HCT116 (cell line): ENCODE measurements around the gene POLR3H.

Source experiments
- POLR2A ChIP-seq: IDR thresholded peaks from 2 replicates; pipeline ENCODE4 v1.7.0; 2011; ENCODE audit warnings: borderline replicate concordance; ENCODE audit not compliant: insufficient read depth, insufficient read length; ENCODE audit errors: extremely low read depth
- RAD21 ChIP-seq: IDR thresholded peaks from 2 replicates; pipeline ENCODE4 v1.6.1; 2012; ENCODE audit warnings: low read depth, mild to moderate bottlenecking
- SP1 ChIP-seq: IDR thresholded peaks from 2 replicates; pipeline ENCODE4 v1.6.1; 2012; ENCODE audit warnings: low read depth
- ZFX ChIP-seq: fragments of 450-650 bp; IDR thresholded peaks from 2 replicates; pipeline ENCODE4 v1.6.1; 2017
- TF ChIP-seq, protein P1 (sequence below): IDR thresholded peaks from 2 replicates; pipeline ENCODE4 v1.6.1; 2012; ENCODE audit warnings: low read depth
- TF ChIP-seq, protein P2 (sequence below), 3 experiments: fragments of 200-600 bp in 1 of 3; sonication (generic) in 1 of 3; IDR thresholded peaks in 2 of 3; conservative IDR thresholded peaks in 1 of 3; 2 replicates each; pipeline ENCODE4 v1.5.1; 2012 to 2017; ENCODE audit warnings: low read depth in 2 of 3, low read length in 2 of 3, antibody characterized with exemption in 1 of 3, borderline replicate concordance in 1 of 3, control low read depth in 1 of 3, mild to moderate bottlenecking in 1 of 3, mixed read lengths in 1 of 3, mixed run types in 1 of 3, moderate library complexity in 1 of 3; ENCODE audit not compliant: insufficient read depth in 1 of 3

DNA sequence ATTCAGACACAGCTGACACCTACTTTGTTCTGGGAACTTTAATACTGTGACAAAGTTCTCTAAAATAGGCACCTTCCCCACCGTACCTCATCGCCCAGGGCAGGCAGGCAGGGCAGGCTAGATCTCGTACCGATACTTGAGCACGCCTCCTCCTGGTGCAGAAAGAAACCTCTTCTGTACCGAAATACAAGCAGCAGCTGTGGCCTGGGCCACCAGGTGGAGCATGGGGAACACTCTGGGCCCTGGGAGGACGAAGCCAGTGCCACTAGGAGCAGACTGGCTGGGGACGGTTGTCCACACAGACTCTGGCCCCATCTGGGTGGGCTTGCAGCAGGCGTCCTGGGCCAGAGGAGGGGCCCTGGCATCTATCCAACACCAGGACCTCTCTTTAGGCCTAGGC lies 32.6 kb upstream of the POLR3H start:
- TF ChIP-seq POLR2A (no peak), RAD21 (peak; percentile 82), ZFX (no peak), SP1 (no peak)
- TF ChIP-seq, protein P1, sequence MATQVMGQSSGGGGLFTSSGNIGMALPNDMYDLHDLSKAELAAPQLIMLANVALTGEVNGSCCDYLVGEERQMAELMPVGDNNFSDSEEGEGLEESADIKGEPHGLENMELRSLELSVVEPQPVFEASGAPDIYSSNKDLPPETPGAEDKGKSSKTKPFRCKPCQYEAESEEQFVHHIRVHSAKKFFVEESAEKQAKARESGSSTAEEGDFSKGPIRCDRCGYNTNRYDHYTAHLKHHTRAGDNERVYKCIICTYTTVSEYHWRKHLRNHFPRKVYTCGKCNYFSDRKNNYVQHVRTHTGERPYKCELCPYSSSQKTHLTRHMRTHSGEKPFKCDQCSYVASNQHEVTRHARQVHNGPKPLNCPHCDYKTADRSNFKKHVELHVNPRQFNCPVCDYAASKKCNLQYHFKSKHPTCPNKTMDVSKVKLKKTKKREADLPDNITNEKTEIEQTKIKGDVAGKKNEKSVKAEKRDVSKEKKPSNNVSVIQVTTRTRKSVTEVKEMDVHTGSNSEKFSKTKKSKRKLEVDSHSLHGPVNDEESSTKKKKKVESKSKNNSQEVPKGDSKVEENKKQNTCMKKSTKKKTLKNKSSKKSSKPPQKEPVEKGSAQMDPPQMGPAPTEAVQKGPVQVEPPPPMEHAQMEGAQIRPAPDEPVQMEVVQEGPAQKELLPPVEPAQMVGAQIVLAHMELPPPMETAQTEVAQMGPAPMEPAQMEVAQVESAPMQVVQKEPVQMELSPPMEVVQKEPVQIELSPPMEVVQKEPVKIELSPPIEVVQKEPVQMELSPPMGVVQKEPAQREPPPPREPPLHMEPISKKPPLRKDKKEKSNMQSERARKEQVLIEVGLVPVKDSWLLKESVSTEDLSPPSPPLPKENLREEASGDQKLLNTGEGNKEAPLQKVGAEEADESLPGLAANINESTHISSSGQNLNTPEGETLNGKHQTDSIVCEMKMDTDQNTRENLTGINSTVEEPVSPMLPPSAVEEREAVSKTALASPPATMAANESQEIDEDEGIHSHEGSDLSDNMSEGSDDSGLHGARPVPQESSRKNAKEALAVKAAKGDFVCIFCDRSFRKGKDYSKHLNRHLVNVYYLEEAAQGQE: no peak
- TF ChIP-seq, protein P2, sequence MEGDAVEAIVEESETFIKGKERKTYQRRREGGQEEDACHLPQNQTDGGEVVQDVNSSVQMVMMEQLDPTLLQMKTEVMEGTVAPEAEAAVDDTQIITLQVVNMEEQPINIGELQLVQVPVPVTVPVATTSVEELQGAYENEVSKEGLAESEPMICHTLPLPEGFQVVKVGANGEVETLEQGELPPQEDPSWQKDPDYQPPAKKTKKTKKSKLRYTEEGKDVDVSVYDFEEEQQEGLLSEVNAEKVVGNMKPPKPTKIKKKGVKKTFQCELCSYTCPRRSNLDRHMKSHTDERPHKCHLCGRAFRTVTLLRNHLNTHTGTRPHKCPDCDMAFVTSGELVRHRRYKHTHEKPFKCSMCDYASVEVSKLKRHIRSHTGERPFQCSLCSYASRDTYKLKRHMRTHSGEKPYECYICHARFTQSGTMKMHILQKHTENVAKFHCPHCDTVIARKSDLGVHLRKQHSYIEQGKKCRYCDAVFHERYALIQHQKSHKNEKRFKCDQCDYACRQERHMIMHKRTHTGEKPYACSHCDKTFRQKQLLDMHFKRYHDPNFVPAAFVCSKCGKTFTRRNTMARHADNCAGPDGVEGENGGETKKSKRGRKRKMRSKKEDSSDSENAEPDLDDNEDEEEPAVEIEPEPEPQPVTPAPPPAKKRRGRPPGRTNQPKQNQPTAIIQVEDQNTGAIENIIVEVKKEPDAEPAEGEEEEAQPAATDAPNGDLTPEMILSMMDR (IDR thresholded peaks at IDR 0.05 in 2 of 3, conservative IDR thresholded peaks at IDR 0.05 in 1 of 3; ENCODE audit: borderline replicate concordance in 1 of 3, insufficient read depth in 1 of 3, low read depth in 2 of 3, low read length in 2 of 3): peak; percentile 89 to 98 (median 90)
